Measurements from ENCODE around the gene HARBI1.

GRCh38 chr11:46630237-46630636, 13.2 kb upstream of the HARBI1 start:
- no peak for TF ChIP-seq POLR2AphosphoS5 (IDR thresholded peaks at IDR 0.05; ENCODE audit: borderline replicate concordance, low read depth, low read length)
- TF ChIP-seq EZH2 (IDR thresholded peaks at IDR 0.05): no peak
